GM19395 (cell line): ENCODE results near the gene ACTL8.

Source experiments
- ATAC-seq: cut with Tn5 transposase; IDR thresholded peaks from one replicate; pipeline ENCODE4 v1.9.1; 2021; ENCODE audit warnings: mild to moderate bottlenecking, moderate library complexity; ENCODE audit not compliant: unreplicated experiment

ACTL8 gene, protein sequence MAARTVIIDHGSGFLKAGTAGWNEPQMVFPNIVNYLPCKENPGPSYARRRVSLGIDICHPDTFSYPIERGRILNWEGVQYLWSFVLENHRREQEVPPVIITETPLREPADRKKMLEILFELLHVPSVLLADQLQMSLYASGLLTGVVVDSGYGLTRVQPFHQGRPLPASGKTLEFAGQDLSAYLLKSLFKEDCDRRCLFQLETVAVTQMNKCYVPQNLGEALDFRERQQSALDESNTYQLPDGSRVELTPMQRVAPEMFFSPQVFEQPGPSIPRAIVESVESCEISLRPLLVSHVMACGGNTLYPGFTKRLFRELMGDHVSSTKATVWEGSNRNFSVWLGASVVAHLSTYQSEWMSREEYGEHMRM

DNA sequence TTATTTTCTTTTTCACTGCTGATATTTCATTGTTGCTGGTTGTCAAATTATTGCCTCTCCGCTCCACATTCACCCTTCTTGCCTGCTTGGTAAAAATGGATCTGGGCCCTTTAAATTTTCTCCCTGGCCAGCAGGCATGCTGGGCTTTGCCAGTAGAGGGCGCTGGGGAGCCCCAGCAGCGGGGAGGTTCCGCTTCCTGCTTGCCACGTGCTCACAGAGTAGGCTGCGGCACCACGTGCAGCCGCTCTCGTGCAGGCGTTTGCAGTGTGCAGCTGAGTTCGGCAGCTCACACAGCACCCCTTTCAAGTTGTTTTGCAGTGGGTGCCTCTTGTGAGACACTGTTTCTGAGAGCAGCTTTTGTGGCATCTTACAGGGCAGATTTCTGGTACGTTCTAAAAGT, at the start of gene ACTL8:
ACTL8 (plus strand) TSS at position 214 of the 400 bp plus-strand sequence. CDS start 67,676 bp downstream, outside the sequence.
- no peak for ATAC-seq

DNA sequence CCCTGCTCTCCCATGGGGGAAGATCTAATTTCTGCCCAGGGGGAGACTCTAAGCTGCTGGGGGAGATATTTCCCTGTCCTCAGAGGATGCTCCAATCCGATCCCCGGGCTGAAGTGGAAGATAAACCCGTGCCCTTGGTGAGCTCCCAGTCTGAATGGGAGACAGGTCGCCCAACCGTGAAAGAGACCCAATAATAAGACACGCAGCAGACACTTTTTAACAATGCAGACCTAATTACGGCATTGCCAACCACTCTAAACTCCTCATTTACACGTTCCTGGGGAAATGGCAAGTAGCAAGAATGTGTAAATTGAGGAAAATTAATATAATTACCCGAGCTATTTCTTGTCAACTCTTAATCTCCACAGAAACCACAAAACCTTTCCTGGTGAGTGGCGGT, 48.7 kb upstream of the ACTL8 start:
- ATAC-seq = no peak

DNA sequence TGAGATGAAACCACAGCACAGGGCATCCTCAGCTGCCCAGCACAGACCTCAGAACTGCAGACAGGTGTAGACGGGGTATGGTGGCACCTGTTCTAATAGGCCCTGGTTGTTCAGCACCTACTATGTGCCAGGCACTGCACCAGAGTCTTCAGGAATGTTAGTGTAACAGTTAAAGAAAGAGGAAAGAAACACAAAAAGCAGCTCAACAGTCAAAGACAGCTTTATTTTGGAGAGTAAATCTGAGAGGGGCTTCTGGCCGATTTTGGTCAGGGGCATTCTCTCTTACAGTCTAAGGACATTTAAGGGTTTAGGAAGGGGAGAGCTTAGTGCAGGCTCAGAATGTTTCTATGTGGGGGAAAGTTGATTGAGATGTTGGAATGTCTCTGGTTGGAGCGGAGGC, 45.2 kb upstream of the ACTL8 start:
- no peak for ATAC-seq

DNA sequence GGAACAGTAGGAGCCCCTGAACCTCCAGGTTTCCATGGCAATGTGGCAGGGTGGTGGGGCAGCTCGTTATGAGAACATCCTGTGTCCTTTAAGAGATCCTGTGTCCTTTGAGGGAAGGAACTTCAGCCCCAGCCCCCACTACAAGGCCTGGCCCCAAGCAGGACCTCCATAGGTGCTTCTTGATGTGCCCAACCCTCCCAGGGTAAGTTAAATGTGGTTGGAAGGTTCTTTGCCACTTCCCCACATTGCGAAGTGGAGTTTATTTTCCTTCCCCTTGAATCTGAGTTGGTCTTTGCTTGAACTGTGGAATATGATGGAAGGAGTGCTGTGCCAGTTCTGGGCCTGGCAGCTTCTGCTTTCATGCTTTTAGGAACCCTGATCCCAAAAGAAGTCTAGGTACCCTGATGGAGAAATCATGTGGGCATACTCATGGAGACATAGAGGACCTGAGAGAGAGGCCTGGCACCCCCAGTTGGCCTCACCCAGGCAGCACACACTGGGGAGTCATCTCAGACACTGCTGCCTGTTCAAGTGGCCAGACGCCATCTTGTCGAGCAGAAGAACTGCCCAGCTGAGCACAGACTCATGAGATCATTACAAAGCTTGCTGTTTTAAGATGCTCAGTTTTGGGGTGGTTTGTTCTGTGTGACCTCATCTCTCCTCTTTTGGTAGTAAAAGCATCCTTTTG, 44.1 kb upstream of the ACTL8 start:
- no peak for ATAC-seq

DNA sequence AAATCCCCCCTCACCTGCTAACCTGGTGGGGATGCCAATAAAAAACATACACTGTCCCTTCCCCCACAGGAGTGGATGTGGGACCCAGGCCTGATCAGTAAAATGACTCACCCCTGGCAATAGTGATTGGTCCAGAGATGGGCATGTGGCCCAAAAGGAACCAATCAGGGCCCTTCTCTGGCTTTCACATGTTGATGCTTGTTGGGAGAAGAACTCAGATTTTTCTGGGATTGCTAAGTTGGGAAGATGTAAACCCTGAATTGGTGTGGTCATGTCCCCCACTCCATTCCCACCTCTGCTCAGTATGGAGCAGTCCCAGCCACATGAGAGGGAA, 43.6 kb upstream of the ACTL8 start:
- no peak for ATAC-seq

DNA sequence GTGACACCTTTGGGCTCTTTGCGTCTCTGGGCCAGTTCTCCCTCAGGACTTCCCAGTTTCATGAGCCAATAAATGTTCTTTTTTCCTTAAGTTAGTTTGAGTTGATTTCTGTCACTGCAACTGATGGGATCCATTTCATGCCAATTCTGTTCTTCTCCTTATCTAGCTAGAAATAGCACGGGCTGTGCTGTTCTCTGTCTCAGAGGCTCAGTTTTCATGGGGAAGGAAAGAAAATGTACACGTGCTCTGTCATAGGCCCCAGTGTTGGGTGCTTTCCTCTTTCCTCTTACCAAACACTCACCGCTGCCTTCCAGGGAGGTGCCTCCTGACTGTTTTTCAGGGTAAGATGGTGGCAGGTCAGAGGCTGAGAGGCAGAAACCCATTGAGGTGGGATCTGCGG, 43.2 kb upstream of the ACTL8 start:
- no peak for ATAC-seq

DNA sequence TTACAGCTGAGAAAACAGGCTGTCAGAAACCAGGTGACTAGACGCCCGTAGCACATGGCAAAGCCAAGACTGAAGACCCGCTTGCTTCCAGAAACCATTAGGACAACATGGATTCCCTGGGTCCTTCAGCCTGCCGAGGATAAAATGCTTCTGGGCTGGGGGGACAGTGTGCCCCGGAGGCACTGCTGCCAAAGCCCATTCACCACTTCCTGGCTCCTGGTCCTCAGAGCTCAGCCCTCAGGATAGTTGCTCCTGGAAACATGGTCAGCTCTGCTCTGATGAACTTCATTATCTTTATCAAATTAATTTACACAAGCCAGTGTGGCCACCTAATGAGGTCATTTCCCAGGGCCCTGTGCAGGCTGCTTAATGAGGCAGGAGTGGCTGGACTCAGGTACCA, 41.1 kb upstream of the ACTL8 start:
- ATAC-seq = no peak

DNA sequence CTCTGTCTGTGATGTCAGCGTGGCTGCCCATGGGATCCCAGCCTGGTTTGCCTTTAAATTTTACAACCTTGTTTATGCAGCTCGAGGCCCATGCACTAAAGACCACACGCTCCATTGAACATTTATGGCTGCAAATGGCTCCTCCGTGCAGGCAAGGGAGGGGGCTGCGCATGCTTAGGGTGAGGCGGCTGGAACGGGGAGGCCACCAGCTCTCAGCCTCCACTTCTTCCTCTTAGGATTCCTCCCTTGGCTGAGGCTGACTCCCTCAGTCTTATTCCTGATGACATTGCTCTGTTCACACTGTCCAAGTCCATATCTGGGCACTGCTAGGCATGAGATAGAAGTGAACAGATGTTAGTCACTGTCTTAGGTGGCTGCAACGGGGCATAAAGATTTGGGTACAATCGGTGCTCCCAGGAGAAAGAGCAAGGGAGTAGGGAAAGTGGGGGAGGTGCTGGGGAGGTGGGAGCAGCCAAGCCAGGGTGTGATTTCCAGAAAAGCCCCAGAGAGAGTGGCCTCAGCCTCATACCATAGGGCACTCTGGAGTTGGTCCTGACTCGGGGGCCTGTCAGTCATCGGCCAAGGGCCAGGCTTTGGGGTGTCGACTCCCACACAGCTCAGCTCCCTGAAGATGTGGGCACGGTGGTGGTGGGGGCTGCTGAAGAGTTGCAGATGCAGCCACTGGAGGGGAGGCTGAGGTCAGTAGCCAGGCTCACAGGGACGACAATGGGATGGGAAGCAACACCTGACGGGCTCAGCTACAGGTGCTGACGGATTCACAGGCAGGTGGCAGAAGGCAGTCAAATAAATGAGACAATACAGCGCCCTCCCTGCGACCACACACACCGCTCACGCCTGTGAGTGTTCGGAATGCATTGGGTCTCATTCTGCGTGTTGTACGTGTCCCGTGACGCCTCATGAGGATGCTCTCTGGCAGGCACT, 37.3 kb upstream of the ACTL8 start:
- no peak for ATAC-seq

DNA sequence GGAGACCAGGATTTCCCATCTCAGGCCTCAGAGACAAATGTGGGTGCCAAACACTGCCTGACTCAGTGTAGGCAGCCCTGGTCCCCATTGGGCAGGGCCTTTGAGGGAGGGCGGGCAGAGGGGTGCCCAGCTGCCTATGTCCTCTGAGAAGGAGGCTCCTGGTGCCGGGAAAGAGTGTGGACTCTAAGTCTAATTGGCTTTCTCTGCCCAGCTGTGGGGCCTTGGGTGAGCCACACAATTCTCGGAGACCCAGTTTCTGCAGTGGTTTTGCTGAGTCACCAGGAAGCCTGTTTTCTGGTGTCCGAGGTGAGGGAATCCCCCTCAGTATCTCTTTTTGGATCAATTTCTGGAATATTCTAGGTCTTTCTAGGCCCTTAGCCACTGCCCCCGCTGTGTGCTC, 35.3 kb upstream of the ACTL8 start:
- no peak for ATAC-seq

DNA sequence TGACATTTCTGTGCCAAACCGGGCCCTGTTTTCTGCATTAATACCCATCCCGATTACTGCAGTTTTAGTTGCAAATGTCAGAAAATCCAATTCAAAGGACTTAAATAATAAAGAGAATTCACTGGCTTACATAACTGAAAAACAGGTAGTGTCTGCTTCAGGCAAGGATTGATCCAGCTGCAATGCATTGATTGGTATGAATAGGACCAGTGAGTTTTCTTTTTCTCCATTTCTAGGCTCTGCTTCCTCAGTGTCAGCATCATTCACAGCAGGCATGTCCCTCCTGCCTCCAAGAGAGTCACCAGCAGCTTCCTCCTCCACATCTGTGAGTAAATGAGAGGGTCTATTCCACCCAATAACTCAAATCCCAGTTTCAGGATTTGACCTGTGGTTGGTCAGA, 33.7 kb upstream of the ACTL8 start:
- no peak for ATAC-seq

DNA sequence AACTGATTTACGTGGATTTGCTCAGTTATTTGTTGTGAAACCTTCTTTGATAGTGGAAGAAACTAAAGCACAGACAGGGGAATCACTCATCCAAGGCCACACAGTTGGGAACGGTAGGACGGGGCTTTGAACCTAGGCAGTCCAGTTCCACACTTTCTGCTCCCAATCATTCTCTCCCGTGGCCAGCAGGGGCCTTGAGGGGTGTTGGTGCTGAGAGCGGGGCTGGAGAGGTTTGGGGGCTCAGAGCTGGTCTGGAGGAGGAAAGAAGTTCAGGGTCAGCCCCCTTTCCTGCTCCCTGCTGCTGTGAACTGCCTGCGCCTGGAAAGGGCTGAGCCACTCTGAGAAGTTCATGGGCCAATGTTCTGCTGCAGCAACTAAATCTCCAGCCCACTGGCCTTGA, 31.4 kb upstream of the ACTL8 start:
- ATAC-seq = no peak

DNA sequence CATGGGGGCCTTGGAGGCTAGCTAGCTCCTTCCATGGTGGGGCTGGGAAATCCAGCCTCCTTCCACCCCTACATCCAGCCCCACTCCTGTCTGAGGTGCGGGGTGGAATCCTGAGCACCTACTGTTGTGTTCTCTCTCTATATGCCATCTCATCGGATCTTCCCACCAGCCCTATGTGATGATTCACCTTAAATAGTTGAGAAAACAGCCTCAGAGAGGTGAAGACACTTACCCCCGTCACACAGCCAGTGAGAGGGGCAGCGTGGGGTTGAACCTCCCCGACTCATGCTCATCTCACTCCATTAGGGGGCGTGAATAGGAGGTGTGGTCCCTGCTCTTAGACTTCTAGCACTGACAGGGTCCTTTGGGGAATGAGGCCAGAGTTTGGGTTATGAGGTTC, 31.0 kb upstream of the ACTL8 start:
- no peak for ATAC-seq

DNA sequence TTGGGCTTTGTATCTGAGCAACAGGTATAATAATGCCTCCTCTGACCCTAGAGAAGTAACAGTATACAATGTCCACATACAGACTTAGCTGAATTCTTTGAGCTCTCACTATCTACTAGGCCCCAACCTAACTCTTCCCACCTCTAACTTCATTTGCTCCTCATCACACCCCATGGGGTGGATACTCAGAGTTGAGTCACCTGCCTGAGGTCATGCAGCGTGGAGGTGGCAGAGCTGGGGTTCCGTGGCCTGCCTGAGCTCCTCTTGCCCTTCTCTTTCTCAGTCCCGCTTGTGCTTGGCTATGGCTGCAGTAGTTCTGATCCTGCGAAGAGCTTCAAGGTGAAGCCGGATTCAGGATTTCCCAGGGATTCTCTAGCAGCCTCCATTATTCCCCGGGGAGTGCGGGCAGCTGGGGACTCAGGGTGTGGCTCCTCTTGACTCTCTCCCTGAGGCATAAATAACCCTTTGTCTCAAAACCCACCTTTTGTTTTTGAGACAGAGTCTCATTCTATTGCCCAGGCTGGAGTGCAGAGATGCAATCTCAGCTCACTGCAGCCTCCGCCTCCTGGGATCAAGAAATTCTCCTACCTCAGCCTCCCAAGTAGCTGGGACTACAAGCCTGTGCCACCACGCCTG, 29.9 kb upstream of the ACTL8 start:
- ATAC-seq = no peak

DNA sequence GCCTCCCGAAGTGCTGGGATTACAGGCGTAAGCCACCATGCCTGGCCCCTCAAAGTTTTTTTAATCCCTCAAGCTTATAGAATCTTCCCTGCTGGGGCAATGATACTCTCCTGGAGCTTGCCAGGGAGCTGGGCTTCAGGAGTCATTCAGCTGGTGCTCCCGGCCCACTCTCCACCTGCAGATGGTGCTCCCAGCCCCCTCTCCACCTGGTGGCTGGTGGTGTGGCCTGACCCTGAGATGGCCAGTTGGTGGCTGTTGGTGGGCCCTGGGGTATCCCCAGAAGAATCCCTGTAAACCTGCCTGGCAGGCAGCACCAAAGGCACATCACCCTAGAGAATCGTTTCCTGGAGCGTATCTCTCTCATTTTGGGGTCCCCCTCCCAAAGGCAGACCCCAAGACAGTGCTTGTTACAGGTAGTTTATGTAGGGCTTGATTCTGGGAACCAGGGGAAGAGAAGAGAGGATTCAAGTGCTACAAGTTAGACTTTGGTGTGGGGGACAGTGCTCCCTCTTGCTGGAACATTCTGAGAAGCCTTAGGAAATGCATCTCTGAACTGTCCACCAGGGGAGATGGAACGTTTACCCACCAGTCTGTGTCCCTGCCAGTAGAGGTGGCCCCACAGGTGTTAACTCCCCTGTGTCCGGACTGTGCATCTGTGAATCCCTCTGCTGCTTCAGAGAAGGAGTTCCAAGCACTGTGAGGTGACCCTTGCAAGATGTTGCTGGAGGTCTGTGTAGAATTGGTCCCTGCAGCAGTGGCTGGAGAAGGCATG, 29.1 kb upstream of the ACTL8 start:
- no peak for ATAC-seq

DNA sequence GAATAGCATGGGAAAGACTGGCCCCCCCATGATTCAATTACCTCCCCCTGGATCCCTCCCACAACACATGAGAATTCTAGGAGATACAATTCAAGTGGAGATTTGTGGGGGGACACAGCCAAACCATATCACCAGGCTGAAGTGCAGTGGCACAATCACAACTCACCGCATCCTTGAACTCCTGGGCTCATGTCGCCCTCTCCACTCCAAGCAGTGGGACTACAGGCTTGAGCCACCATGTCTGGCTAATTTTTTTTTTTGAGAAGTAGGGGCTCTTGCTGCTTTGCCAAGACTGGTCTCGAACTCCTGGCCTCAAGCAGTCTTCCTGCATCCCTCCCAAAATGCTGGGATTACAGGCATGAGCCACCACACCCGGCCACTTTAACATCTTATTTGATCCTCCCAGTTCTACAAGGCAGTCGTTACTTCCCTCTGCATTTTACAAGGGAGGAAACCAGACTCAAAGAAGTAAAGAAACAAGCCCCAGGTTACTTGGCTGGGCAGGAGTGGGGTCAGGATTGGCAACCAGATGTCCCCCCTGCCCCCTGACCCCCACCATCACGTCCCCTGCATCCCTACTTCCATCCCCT, 26.9 kb upstream of the ACTL8 start:
- ATAC-seq = no peak

DNA sequence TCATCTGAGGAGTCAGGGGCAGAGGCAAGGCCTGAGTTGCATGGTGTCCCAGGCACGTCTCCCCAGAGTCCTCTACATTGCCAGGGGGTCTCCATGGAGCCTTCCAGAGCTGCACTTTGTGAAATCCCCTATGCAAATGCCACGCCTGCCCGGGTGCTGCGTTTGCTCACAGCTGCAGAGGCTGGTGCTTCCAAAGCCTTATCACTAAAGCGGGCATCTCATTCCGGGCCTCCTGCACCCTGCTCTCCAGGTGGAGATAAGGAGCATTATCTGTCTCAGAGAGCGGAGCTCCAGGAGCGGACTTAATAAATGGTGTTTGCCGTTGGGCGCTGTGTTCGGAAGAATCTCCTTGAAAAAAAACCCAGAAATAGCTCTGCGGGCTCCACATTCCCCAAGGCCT, 25.9 kb upstream of the ACTL8 start:
- no peak for ATAC-seq

DNA sequence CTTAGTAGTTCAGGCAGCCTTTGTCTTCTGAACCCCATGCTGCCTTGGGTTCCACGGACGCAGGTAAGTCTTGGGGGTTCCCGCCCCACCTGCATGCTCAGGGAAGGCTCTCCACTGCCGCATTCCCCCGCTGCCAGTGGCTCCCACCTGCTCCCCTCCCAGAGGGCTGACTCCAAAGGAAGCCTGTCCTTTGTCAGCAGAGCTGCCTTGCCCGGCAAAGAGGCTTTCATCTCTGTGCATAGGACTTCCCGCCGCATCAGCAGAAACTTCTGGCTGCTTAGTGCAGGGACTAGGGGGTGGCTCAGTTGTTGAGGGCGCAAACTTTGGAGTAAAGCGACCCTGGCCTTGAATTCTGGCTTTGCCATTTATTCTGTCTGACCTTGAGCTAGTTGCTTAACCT, 25.2 kb upstream of the ACTL8 start:
- no peak for ATAC-seq

DNA sequence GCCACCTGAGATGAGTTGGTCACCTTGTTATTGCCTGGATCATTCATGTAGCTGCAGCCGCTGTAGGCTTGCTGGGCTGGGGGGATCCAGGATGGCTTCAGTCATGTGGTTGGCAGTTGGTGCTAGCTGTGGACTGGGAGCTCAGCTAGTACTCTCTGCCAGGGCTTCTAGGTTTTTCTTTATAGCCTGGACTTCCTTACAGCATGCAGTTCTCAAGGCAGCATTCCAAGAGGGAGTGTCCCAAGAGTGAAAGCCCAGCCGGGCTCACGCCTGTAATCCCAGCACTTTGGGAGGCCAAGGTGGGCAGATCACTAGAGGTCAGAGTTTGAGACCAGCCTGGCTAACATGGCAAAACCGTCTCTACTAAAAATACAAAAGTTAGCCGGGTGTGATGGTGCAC, 23.7 kb upstream of the ACTL8 start:
- ATAC-seq = no peak

DNA sequence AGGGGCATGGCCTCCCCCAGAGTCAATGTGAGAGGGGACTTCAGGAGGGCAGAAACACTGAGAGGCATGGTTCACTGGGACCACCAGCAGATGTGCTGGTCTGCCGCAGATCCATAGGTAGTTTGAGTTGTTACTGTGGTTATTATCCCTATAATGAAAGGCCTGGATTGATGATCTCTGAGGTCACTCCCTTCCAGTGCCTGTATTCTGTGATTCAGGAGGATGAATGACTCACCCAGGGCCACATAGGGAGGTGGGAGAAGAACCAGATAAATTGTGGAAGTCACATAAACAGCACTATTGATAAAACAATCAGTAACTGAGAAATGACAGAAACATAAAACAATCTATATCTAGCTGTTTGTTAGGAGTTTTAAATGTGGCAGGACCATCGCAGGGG, 22.7 kb upstream of the ACTL8 start:
- ATAC-seq = no peak

DNA sequence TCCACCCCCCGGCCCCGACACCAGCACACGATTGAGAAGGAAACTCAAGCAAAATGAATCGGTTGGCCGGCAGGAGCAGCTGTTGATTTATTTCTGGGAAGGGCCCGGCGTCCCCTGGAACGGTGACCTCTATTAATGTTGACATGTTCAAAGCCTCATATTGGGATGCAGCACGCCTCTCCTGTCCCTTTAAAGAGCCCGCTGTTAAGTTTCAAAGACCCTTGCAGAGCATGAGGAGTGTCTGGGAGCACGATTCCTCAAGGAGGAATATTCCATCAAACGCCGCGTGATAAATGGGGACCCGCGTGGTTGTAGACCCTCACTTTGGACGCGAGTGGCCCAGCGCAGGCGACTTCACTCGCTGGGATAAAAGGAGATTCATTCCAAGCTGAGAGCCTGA, 21.5 kb upstream of the ACTL8 start:
- ATAC-seq = no peak
